Body of pancreas (tissue), 4 donors: ENCODE measurements around the gene SYNGR3.

Source experiments
- CTCF ChIP-seq, 7 experiments: fragments of 450-650 bp in 4 of 7; fragments of 200-600 bp in 3 of 7; sonication (generic) in 3 of 7; IDR thresholded peaks; one replicate each; pipeline ENCODE4 v1.5.1; 2016 to 2019; ENCODE audit warnings: antibody characterized with exemption in 7 of 7
- POLR2A ChIP-seq, 3 donors: fragments of 450-650 bp; IDR thresholded peaks; one replicate each; pipeline ENCODE4 v1.6.1; 2016; ENCODE audit warnings: antibody characterized with exemption in 3 of 3, mild to moderate bottlenecking in 2 of 3

- no peak for TF ChIP-seq CTCF (IDR thresholded peaks at IDR 0.05)
- TF ChIP-seq POLR2A (IDR thresholded peaks at IDR 0.05): no peak
These were observed 11.9 kb upstream of the SYNGR3 start for GRCh38 chr16:1977875-1978268.
